Smooth muscle cell (in vitro differentiated cells): ENCODE measurements around the gene RUSC2. TPM values are rescaled to one million over a fixed set of nuclear protein-coding genes. Genes with fewer than 3 reads are reported as not detected.
A peak's percentile ranks its signal among the peaks of the same experiment; 100 is the strongest.

ENCODE experiments used
- DNase-seq: peaks from one replicate; lab custom pipeline; 2025; ENCODE audit not compliant: unreplicated experiment; lab: John Stamatoyannopoulos, UW
- H2AFZ ChIP-seq: fragments of 200-600 bp; sonication (generic); 2 replicates; pipeline ENCODE4 v1.6.0; 2016; ENCODE audit warnings: antibody characterized with exemption, low read depth, mild to moderate bottlenecking
- H3F3A ChIP-seq: fragments of 200-600 bp; sonication (generic); 2 replicates; pipeline ENCODE4 v1.6.0; 2017; ENCODE audit warnings: antibody characterized with exemption, low read depth
- H3K27ac ChIP-seq: fragments of 200-600 bp; sonication (generic); 2 replicates; pipeline ENCODE4 v1.5.1; 2016; ENCODE audit warnings: low read depth, mild to moderate bottlenecking
- H3K27me3 ChIP-seq: fragments of 200-600 bp; sonication (generic); 2 replicates; pipeline ENCODE4 v1.6.1; 2016; ENCODE audit warnings: low read depth, mild to moderate bottlenecking
- H3K36me3 ChIP-seq: fragments of 200-600 bp; sonication (generic); 2 replicates; pipeline ENCODE4 v1.5.1; 2016; ENCODE audit warnings: low read depth
- H3K4me1 ChIP-seq: fragments of 200-600 bp; sonication (generic); 2 replicates; pipeline ENCODE4 v1.5.1; 2016; ENCODE audit warnings: low read depth
- H3K4me2 ChIP-seq: fragments of 200-600 bp; sonication (generic); 2 replicates; pipeline ENCODE4 v1.6.0; 2016; ENCODE audit warnings: mild to moderate bottlenecking
- H3K4me3 ChIP-seq: fragments of 200-600 bp; sonication (generic); 2 replicates; pipeline ENCODE4 v1.5.1; 2016; ENCODE audit warnings: mild to moderate bottlenecking
- H3K79me2 ChIP-seq: fragments of 200-600 bp; sonication (generic); 2 replicates; pipeline ENCODE4 v1.6.0; 2016; ENCODE audit warnings: low read depth, mild to moderate bottlenecking
- H3K9ac ChIP-seq: fragments of 200-600 bp; sonication (generic); 2 replicates; pipeline ENCODE4 v1.6.0; 2016; ENCODE audit warnings: low read depth
- H3K9me3 ChIP-seq: fragments of 200-600 bp; sonication (generic); replicated peaks from 2 replicates; pipeline ENCODE4 v1.5.1; 2016; ENCODE audit warnings: low read depth
- H4K20me1 ChIP-seq: fragments of 200-600 bp; sonication (generic); 2 replicates; pipeline ENCODE4 v1.6.0; 2016; ENCODE audit warnings: low read depth
- WGBS: methylation state at CpG from one replicate; pipeline ENCODE4 v1.1.7; 2016; ENCODE audit warnings: low lambda C conversion rate; 5-methylcytosine and 5-hydroxymethylcytosine counted together
- polyA plus RNA-seq: library from polyadenylated mRNA; unstranded; fragments of >200 nt; fragmentation: Nextera tagmentation; extraction: Ambion mirVana; gene quantifications from 2 replicates; pipeline ENCODE4 v1.2.1, GENCODE V29; 2016
- total RNA-seq: library from RNA; depleted of rRNA; stranded (reverse); fragments of >200 nt; gene quantifications from 2 replicates; pipeline ENCODE4 v1.2.3, GENCODE V29; 2014
- TF ChIP-seq, protein P1 (sequence below): fragments of 200-600 bp; sonication (generic); IDR thresholded peaks from 2 replicates; pipeline ENCODE4 v1.5.1; 2017; ENCODE audit warnings: borderline replicate concordance, mild to moderate bottlenecking, antibody characterized with exemption; ENCODE audit not compliant: insufficient read depth, poor library complexity, severe bottlenecking

The RUSC2 gene
- total and polyA plus RNA-seq, 2 experiments from 2014 or later, result 16.5 to 29.5 TPM

DNA sequence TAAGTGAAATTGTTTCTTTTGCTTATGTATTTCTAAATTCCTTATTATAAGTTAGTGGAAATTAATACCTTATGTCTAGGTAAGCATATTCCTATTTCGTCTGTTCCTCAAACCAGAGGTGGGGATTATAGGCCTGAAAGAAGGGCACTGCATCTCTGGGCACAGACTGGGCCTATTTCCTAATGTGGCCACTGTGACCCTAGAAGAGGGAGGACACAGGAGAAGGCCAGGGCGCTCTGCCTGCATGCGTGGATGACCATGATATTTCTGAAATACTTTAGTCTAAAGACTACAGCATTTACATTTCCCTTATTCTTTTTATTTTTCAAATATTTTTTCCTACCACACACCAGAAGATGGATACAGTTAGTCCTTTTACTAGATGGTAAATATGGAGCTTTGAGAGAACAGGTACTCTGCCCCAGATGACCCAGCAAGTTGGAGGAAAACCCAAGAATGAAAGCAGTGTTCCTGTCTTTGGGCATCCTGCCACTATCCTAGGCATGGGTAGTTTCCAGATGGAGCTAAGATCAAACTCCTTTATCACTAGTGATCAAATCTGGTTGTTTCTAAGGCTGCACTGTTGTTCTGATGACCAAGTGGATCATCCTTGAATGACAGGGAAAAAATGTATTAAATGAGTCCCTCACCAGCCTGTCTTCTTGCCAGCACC is 27.8 kb downstream of the RUSC2 start:
- Histone ChIP-seq H3K4me2 (peak overlapping the region; percentile 30), H3K9me3 (no peaks in the 10 kb centered on the region), H3F3A (peaks cover 40% of the 10 kb centered on the region), H3K79me2 (peaks cover 40% of the 10 kb centered on the region), H3K27me3 (no peaks in the 10 kb centered on the region), H2AFZ (no peak overlapping the region), H3K27ac (peak overlapping the region; percentile 99), H3K4me1 (peaks cover 55% of the 10 kb centered on the region), H3K4me3 (no peak overlapping the region), H3K9ac (peak overlapping the region; percentile 67), H3K36me3 (no peaks in the 10 kb centered on the region), H4K20me1 (no peaks in the 10 kb centered on the region)
- no peak for DNase-seq
- 90% methylated on average over 3 of the region's 3 CpGs for WGBS
- TF ChIP-seq, protein P1, sequence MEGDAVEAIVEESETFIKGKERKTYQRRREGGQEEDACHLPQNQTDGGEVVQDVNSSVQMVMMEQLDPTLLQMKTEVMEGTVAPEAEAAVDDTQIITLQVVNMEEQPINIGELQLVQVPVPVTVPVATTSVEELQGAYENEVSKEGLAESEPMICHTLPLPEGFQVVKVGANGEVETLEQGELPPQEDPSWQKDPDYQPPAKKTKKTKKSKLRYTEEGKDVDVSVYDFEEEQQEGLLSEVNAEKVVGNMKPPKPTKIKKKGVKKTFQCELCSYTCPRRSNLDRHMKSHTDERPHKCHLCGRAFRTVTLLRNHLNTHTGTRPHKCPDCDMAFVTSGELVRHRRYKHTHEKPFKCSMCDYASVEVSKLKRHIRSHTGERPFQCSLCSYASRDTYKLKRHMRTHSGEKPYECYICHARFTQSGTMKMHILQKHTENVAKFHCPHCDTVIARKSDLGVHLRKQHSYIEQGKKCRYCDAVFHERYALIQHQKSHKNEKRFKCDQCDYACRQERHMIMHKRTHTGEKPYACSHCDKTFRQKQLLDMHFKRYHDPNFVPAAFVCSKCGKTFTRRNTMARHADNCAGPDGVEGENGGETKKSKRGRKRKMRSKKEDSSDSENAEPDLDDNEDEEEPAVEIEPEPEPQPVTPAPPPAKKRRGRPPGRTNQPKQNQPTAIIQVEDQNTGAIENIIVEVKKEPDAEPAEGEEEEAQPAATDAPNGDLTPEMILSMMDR, result no peak

- TF ChIP-seq, protein P1, result no peak
- Histone ChIP-seq H3K27me3 (no peaks in the 10 kb centered on the region), H3K9ac (peak overlapping the region; percentile 87), H3K36me3 (no peaks in the 10 kb centered on the region), H4K20me1 (no peaks in the 10 kb centered on the region), H2AFZ (no peak overlapping the region), H3K4me3 (no peak overlapping the region), H3K27ac (peak overlapping the region; percentile 99), H3K79me2 (peaks cover 40% of the 10 kb centered on the region), H3K4me1 (peaks cover 55% of the 10 kb centered on the region), H3K4me2 (peak overlapping the region; percentile 80), H3K9me3 (no peaks in the 10 kb centered on the region), H3F3A (peaks cover 40% of the 10 kb centered on the region)
- WGBS, result 0% methylated on average over 4 of the region's 4 CpGs
- DNase-seq, result no peak
Observed at GRCh38 chr9:35518225-35518821, 28.4 kb downstream of the RUSC2 start.

DNA sequence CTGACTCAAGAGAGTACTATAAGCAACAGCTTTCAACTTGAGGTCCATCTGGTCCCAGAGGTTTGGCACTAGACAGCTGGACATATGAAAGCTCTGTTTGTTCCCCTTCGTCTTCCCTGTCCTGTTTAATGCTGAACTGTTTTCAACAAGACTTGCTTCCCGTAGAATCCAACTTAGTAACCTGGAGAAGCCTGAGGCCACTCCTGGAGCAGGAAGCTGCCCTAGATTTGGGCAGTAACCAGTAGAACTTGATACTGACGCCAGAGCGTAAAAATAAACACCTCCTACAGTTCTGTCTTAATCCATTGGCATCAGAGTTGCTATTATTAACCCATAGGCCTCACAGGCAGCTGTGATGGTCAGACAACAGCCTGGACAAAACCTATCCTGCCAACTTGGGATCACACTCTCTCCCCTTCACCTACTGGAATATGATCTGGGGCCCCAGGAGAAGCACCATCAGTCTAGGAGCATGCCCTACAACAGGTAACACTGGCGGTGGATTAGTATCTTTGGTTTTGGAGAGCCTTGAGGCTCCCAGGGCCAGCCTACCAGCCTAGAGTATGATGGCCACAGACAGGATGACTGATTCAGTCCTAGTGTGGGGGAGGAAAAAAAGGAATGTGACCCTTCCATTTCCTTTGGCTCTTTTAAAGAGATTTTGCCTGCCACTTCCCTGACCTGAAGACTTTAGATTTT is 29.2 kb downstream of the RUSC2 start:
- no peak for DNase-seq
- H3K79me2 ChIP-seq, result peaks cover 39% of the 10 kb centered on the region
- H3K4me3 ChIP-seq, result no peak overlapping the region
- peak overlapping the region; percentile 80 for H3K4me2 ChIP-seq
- peak overlapping the region; percentile 87 for H3K9ac ChIP-seq
- no peaks in the 10 kb centered on the region for H3K36me3 ChIP-seq
- H4K20me1 ChIP-seq, result no peaks in the 10 kb centered on the region
- WGBS, result 44% methylated on average over 5 of the region's 5 CpGs
- H3K9me3 ChIP-seq, result no peaks in the 10 kb centered on the region
- peak overlapping the region; percentile 99 for H3K27ac ChIP-seq
- H3K27me3 ChIP-seq, result no peaks in the 10 kb centered on the region
- peaks cover 40% of the 10 kb centered on the region for H3F3A ChIP-seq
- H3K4me1 ChIP-seq, result peaks cover 55% of the 10 kb centered on the region
- TF ChIP-seq, protein P1, result no peak
- H2AFZ ChIP-seq, result no peak overlapping the region
